GM18909 (cell line): Measurements from ENCODE around the gene CREB3.
A peak's percentile ranks its signal among the peaks of the same experiment; 100 is the strongest.

Experiments
- ATAC-seq: cut with Tn5 transposase; IDR thresholded peaks from one replicate; pipeline ENCODE4 v1.9.1; 2021; ENCODE audit warnings: mild to moderate bottlenecking; ENCODE audit not compliant: unreplicated experiment, poor library complexity

Gene CREB3

GRCh38 chr9:35700942-35701341 is 31.5 kb upstream of the CREB3 start:
- ATAC-seq = no peak

GRCh38 chr9:35702696-35703095 is 29.8 kb upstream of the CREB3 start:
- no peak for ATAC-seq

GRCh38 chr9:35703906-35704672 is 28.4 kb upstream of the CREB3 start:
- no peak for ATAC-seq

GRCh38 chr9:35705372-35705771 is 27.1 kb upstream of the CREB3 start:
- no peak for ATAC-seq

- ATAC-seq = no peak
Measured at GRCh38 chr9:35705836-35706430, 26.5 kb upstream of the CREB3 start.

GRCh38 chr9:35706951-35707350 is 25.5 kb upstream of the CREB3 start:
- no peak for ATAC-seq

GRCh38 chr9:35708146-35708545 is 24.3 kb upstream of the CREB3 start:
- ATAC-seq = no peak

GRCh38 chr9:35710818-35711500 is 21.5 kb upstream of the CREB3 start:
- ATAC-seq = no peak

- no peak for ATAC-seq
Measured at GRCh38 chr9:35711501-35712428, 20.7 kb upstream of the CREB3 start.

- ATAC-seq = no peak
Measured at GRCh38 chr9:35712762-35713400, 19.6 kb upstream of the CREB3 start.

- ATAC-seq = no peak
Measured at GRCh38 chr9:35713578-35713977, 18.9 kb upstream of the CREB3 start.

GRCh38 chr9:35714123-35714522 is 18.3 kb upstream of the CREB3 start:
- ATAC-seq = no peak

GRCh38 chr9:35714579-35715252 is 17.8 kb upstream of the CREB3 start:
- ATAC-seq = no peak

GRCh38 chr9:35716230-35716629 is 16.2 kb upstream of the CREB3 start:
- ATAC-seq = no peak

- no peak for ATAC-seq
Measured at GRCh38 chr9:35717132-35717870, 15.2 kb upstream of the CREB3 start.

GRCh38 chr9:35718721-35719511 is 13.6 kb upstream of the CREB3 start:
- ATAC-seq = peak; percentile 46

GRCh38 chr9:35719546-35719945 is 12.9 kb upstream of the CREB3 start:
- ATAC-seq = no peak

GRCh38 chr9:35723426-35723825 is 9.0 kb upstream of the CREB3 start:
- no peak for ATAC-seq
